ENCODE results near the gene DSCAM. TPM values are rescaled to one million over a fixed set of nuclear protein-coding genes. Genes with fewer than 3 reads are reported as not detected.

DSCAM gene, protein sequence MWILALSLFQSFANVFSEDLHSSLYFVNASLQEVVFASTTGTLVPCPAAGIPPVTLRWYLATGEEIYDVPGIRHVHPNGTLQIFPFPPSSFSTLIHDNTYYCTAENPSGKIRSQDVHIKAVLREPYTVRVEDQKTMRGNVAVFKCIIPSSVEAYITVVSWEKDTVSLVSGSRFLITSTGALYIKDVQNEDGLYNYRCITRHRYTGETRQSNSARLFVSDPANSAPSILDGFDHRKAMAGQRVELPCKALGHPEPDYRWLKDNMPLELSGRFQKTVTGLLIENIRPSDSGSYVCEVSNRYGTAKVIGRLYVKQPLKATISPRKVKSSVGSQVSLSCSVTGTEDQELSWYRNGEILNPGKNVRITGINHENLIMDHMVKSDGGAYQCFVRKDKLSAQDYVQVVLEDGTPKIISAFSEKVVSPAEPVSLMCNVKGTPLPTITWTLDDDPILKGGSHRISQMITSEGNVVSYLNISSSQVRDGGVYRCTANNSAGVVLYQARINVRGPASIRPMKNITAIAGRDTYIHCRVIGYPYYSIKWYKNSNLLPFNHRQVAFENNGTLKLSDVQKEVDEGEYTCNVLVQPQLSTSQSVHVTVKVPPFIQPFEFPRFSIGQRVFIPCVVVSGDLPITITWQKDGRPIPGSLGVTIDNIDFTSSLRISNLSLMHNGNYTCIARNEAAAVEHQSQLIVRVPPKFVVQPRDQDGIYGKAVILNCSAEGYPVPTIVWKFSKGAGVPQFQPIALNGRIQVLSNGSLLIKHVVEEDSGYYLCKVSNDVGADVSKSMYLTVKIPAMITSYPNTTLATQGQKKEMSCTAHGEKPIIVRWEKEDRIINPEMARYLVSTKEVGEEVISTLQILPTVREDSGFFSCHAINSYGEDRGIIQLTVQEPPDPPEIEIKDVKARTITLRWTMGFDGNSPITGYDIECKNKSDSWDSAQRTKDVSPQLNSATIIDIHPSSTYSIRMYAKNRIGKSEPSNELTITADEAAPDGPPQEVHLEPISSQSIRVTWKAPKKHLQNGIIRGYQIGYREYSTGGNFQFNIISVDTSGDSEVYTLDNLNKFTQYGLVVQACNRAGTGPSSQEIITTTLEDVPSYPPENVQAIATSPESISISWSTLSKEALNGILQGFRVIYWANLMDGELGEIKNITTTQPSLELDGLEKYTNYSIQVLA (N-terminal part only)
- total RNA-seq, result 0.09 TPM in 1 of 2 replicates, not detected in the other

DNA sequence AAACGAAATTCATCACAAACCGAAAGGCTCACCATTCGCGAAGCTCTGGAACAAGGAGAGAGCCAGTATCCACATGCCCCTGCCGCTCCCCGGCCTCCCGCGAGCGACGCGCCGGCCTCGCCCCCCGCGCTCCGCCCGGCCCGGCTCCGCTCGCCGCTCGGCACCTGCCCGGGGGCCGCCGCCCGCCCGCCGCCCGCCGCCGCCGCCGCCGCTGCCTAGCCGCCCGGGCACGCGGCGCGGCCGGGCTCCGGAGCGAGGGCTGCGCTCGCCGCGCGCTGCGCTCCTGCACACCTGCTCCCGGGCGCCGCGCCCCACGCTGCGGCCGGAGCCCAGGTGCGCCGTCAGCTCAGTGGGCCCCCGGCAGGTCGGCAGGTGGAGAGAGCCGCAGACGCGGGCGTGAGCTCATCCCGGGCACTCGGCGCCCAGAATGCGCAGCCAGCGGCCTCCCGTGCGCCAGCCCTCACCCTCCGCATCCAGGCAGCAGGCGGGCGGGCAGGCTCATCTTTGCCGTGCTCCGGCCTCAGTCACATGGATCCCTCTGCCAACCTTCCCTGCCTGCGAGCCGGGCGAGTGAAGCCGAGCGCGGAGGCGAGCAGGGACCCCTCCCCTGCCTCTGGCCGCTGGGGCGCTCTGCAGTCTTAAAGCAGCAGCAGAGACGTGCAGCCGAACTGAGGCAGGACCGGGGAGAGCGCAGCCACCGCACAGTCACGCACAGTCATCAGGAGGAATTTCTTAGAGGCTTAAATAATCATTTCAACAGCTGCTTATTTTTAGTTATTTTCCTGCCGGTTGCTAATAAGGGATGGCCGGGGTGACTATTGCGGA lies at the start of gene DSCAM:
Gene DSCAM (minus strand): TSS at position 572 of the 825 bp plus-strand sequence. CDS start 497 bp downstream, at position 75.

All from endothelial cell of coronary artery (primary cell).